ENCODE results near the gene ASIC2. TPM values are rescaled to one million over a fixed set of nuclear protein-coding genes. Genes with fewer than 3 reads are reported as not detected.

ASIC2 gene
- total RNA-seq, 1 donor = 0.18 TPM

DNA sequence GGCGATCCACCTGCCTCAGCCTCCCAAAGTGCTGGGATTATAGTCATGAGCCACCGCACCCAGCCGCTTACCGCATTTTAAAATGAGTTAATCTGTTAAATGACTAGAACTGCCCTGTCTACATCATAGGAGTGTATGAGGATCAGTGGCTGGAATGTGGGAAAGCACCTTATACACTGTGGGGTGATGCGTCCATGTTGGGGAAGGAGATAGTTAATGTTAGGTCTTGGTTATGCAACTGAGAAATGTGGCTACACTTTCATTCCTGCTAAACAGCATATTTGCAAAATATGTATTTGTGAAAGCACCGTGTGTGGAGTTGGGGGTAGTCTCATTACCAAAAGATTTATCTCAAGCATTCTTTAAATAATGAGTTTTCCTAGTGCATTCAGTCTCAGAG is 193.8 kb downstream of the ASIC2 start:
- TF ChIP-seq, protein P1, sequence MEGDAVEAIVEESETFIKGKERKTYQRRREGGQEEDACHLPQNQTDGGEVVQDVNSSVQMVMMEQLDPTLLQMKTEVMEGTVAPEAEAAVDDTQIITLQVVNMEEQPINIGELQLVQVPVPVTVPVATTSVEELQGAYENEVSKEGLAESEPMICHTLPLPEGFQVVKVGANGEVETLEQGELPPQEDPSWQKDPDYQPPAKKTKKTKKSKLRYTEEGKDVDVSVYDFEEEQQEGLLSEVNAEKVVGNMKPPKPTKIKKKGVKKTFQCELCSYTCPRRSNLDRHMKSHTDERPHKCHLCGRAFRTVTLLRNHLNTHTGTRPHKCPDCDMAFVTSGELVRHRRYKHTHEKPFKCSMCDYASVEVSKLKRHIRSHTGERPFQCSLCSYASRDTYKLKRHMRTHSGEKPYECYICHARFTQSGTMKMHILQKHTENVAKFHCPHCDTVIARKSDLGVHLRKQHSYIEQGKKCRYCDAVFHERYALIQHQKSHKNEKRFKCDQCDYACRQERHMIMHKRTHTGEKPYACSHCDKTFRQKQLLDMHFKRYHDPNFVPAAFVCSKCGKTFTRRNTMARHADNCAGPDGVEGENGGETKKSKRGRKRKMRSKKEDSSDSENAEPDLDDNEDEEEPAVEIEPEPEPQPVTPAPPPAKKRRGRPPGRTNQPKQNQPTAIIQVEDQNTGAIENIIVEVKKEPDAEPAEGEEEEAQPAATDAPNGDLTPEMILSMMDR (IDR thresholded peaks at IDR 0.05; ENCODE audit: insufficient read depth, low read length) = no peak
- no peak for DNase-seq (ENCODE audit: low read depth)
- no peak overlapping the region for H3K4me3 ChIP-seq (ENCODE audit: low read depth, low read length)

DNA sequence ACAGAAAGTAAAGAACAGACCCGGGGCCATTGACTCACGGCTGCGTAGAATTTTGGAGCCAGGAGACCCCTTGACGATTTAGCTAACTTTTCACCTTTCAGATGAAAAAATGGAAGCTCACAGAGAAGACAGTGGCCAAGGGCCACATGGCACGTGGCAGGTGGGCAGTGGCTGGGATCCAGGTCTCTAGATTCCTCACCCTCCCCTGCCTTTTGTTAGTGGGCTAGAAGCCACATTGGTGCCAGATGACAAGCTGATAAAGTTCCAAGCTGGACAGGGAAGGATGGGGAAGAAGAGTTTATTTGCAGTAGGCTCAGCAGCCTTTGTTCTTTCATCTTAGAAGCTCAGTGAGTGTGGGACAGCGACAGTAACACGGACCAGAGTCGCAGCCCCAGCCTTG is 195.7 kb downstream of the ASIC2 start:
- H3K4me3 ChIP-seq (ENCODE audit: low read depth, low read length) = no peak overlapping the region
- TF ChIP-seq, protein P1 (IDR thresholded peaks at IDR 0.05; ENCODE audit: insufficient read depth, low read length) = no peak
- DNase-seq (ENCODE audit: low read depth) = no peak

DNA sequence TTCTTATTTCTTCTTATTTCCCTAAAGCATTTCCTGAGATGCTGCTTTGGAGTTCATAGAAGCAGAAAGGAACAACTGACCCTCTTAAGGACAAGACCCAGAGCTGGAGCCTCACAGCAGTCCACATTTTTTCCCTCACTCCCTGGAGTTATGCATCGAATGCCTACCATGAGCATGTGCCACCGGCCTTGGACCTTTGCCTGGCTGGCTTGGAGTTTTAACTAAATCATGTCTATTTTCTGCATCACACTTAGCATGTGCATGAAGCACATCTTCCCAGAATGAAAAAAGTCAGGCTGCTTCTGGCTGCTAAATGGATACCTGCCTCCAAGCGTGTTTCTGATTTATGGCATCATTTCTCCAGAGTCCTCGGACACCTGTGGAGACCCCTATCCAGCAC is 196.9 kb downstream of the ASIC2 start:
- H3K4me3 ChIP-seq (ENCODE audit: low read depth, low read length) = no peak overlapping the region
- TF ChIP-seq, protein P1 (IDR thresholded peaks at IDR 0.05; ENCODE audit: insufficient read depth, low read length) = no peak
- no peak for DNase-seq (ENCODE audit: low read depth)

DNA sequence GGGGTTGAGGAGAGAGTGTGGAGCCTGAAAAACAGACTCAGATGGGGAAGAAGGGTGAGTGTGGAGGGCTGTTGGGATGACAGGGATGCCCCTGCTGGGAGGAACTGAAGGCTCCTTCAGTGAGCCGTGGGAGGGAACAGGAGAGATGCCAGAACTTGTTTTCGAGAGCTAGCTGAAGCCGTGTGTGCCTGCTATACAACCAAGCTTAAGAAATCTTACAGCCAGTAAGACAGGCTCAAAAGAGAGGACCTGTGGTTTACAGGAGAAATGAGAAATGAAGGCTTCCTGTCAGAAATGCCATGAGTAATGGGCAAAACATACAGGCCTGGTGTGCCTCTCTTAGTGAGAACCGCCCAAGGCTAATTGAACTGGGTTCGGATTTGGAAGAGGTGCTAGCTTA is 201.8 kb downstream of the ASIC2 start:
- TF ChIP-seq, protein P1 (IDR thresholded peaks at IDR 0.05; ENCODE audit: insufficient read depth, low read length) = no peak
- H3K4me3 ChIP-seq (ENCODE audit: low read depth, low read length) = no peak overlapping the region
- DNase-seq (ENCODE audit: low read depth) = no peak

DNA sequence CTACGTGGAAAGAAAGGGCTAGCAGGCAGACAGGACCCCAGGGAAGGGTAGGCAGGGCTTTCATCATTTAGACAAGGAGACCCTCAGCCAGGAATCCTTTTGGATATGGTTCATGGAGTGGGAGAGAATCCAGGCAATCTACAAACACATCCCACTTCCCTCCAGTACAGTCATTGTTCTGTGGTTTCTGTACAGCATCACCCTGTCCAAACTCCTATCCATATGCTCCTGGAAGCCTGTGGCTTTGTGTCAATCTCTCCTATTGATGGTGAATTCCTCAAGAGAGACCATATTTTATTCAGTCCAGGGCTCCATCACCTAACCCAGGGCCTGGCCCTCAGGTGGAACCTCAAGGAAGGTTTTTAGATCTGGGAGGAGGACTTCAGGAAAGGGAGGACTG is 202.3 kb downstream of the ASIC2 start:
- TF ChIP-seq, protein P1 (IDR thresholded peaks at IDR 0.05; ENCODE audit: insufficient read depth, low read length) = no peak
- no peak for DNase-seq (ENCODE audit: low read depth)
- no peak overlapping the region for H3K4me3 ChIP-seq (ENCODE audit: low read depth, low read length)

DNA sequence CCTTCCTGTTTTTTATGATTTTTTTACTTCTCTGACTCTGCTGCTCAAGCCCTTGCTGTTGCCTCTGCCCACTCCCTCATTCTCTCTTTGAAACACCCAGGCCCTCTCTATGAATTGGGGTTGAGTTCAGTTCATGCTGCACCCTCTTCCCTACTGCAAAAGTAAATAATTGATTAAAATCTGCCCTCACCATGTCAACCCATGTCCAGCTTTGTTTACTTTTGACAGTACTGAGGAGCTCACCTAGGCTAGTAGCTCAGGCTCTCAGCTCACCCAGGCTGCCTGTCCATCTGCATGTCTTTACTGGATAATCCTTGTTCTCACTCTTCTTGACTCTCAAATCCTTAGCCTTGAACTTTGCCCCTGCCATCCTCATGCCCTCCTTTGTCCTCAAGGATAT is 206.2 kb downstream of the ASIC2 start:
- no peak overlapping the region for H3K4me3 ChIP-seq (ENCODE audit: low read depth, low read length)
- TF ChIP-seq, protein P1 (IDR thresholded peaks at IDR 0.05; ENCODE audit: insufficient read depth, low read length) = no peak
- DNase-seq (ENCODE audit: low read depth) = no peak

DNA sequence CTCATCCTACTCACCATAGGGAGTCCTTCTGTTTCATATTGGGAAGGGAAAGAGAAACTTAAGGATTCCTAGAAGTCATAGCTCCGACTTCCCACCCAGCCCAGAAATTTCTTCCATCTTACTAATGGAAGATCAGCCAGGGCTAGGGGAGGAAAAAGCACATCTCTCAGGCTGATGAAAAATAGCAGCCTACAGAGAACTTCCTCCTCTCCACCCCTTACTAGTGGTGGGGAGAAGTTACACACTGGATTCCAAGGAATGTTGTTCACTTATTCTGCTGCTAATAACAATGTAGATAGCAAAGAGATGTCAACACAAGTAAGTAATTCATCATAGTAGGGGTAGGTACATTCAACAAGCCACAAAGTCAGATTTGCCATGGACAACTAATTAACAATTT is 207.1 kb downstream of the ASIC2 start:
- DNase-seq (ENCODE audit: low read depth) = no peak
- H3K4me3 ChIP-seq (ENCODE audit: low read depth, low read length) = no peak overlapping the region
- TF ChIP-seq, protein P1 (IDR thresholded peaks at IDR 0.05; ENCODE audit: insufficient read depth, low read length) = no peak

Measured in fibroblast of the aortic adventitia (primary cell).